HepG2 (cell line): ENCODE measurements around the gene TTN. TPM values are rescaled to one million over a fixed set of nuclear protein-coding genes. Genes with fewer than 3 reads are reported as not detected.

Experiments used
- ATAC-seq: fragments of 200-7000 bp; cut with Tn5 transposase; 3 replicates; pipeline ENCODE4 v1.9.1; 2020; ENCODE audit warnings: mild to moderate bottlenecking, moderate library complexity
- BruUV-seq: library from RNA; stranded (reverse); fragments of 400-500 nt; replicated peaks from 2 replicates; lab custom pipeline; 2021; lab: Mats Ljungman, UMichigan
- CTCF ChIA-PET: fragments of 300-600 bp; formaldehyde crosslinking; extraction: SDS; loops from one replicate; lab custom pipeline; 2021; ENCODE audit warnings: low total read pairs, inconsistent platforms, low intra/inter-chr PET ratio; lab: Yijun Ruan, JAX
- POLR2A ChIA-PET: fragments of 350-600 bp; sonication (Branson Sonifier 250); formaldehyde crosslinking; loops from one replicate; lab custom pipeline; 2020; ENCODE audit warnings: antibody characterized with exemption, inconsistent platforms; lab: Yijun Ruan, JAX
- DNase-seq: peaks from one replicate; pipeline ENCODE4 v3.0.0-alpha.2; 2015; ENCODE audit warnings: low spot score
- FAIRE-seq: peaks from 3 replicates; lab custom pipeline; 2011; peaks lifted over from hg19 to GRCh38; lab: Jason Lieb, UNC
- H2AFZ ChIP-seq: one replicate; pipeline ENCODE4 v1.6.1; 2011; ENCODE audit warnings: low read length, inconsistent platforms
- H3K27ac ChIP-seq: fragments of 300-600 bp; 3 replicates; pipeline ENCODE4 v1.8.0; 2011; ENCODE audit warnings: mixed run types, mild to moderate bottlenecking, mixed read lengths, low read length, inconsistent platforms; ENCODE audit not compliant: insufficient read depth; ENCODE audit errors: extremely low read length
- H3K27me3 ChIP-seq, 2 experiments: fragments of 200-600 bp in 1 of 2; 2 replicates in 1 of 2; 3 replicates in 1 of 2; pipeline versions ENCODE4 v1.6.0 to v1.8.0; 2011; ENCODE audit warnings: low read length in 2 of 2, mild to moderate bottlenecking in 2 of 2, moderate library complexity in 2 of 2, inconsistent platforms in 1 of 2; ENCODE audit not compliant: insufficient read depth in 2 of 2, control insufficient read depth in 1 of 2
- H3K36me3 ChIP-seq, 2 experiments: fragments of 200-600 bp in 1 of 2; replicated peaks in 1 of 2; 2 replicates in 1 of 2; 3 replicates in 1 of 2; pipeline versions ENCODE4 v1.5.1 to v1.8.0; 2011; ENCODE audit warnings: low read length in 2 of 2, inconsistent platforms in 1 of 2; ENCODE audit not compliant: insufficient read depth in 2 of 2, control insufficient read depth in 1 of 2
- H3K4me1 ChIP-seq: 2 replicates; pipeline ENCODE4 v1.5.1; 2012; ENCODE audit warnings: low read length, inconsistent platforms; ENCODE audit not compliant: insufficient read depth
- H3K4me2 ChIP-seq: 2 replicates; pipeline ENCODE4 v1.6.0; 2011; ENCODE audit warnings: low read depth, low read length, inconsistent platforms
- H3K4me3 ChIP-seq, 3 experiments: fragments of 200-600 bp in 1 of 3; sonication (generic), shearing (Covaris generic) in 1 of 3; replicated peaks in 1 of 3; 2 replicates each; pipeline ENCODE4 v1.5.1; 2011 to 2016; ENCODE audit warnings: low read length in 3 of 3, inconsistent platforms in 2 of 3, low read depth in 2 of 3, mild to moderate bottlenecking in 2 of 3, control low read depth in 1 of 3, mixed read lengths in 1 of 3; ENCODE audit not compliant: insufficient read depth in 1 of 3
- H3K79me2 ChIP-seq: one replicate; pipeline ENCODE4 v1.6.1; 2011; ENCODE audit warnings: low read length, inconsistent platforms; ENCODE audit not compliant: insufficient read depth
- H3K9ac ChIP-seq: 2 replicates; pipeline ENCODE4 v1.6.0; 2011; ENCODE audit warnings: mild to moderate bottlenecking, low read depth, low read length, inconsistent platforms; ENCODE audit not compliant: insufficient read depth
- H3K9me3 ChIP-seq: 2 replicates; pipeline ENCODE4 v1.5.1; 2012; ENCODE audit warnings: mild to moderate bottlenecking, low read length
- H4K20me1 ChIP-seq: 2 replicates; pipeline ENCODE4 v1.6.0; 2011; ENCODE audit warnings: inconsistent platforms, mild to moderate bottlenecking, low read length, moderate library complexity; ENCODE audit not compliant: insufficient read depth
- FOSL2 ChIP-seq: sonication (generic); formaldehyde crosslinking; IDR thresholded peaks from 2 replicates; pipeline ENCODE4 v1.4.0; 2020; ENCODE audit warnings: missing genetic modification reagents
- GTF2F1 ChIP-seq: fragments of 150-350 bp; IDR thresholded peaks from 2 replicates; pipeline ENCODE4 v1.6.1; 2014; ENCODE audit warnings: low read length
- LCORL ChIP-seq, 2 experiments: fragments of 450-650 bp in 1 of 2; sonication (generic) in 1 of 2; formaldehyde crosslinking in 1 of 2; IDR thresholded peaks; 2 replicates each; pipeline versions ENCODE4 v1.5.0 to v1.6.1; 2017 to 2020; ENCODE audit warnings: antibody characterized with exemption in 1 of 2, missing genetic modification reagents in 1 of 2
- PHF21A ChIP-seq: sonication (generic); formaldehyde crosslinking; IDR thresholded peaks from 2 replicates; pipeline ENCODE4 v1.5.0; 2020; ENCODE audit warnings: mild to moderate bottlenecking, missing genetic modification reagents
- SNAPC2 ChIP-seq: sonication (generic); formaldehyde crosslinking; IDR thresholded peaks from 2 replicates; pipeline ENCODE4 v1.8.1; 2022; ENCODE audit warnings: mild to moderate bottlenecking, missing genetic modification reagents
- SNRNP70 ChIP-seq: fragments of 200-400 bp; formaldehyde crosslinking; IDR thresholded peaks from 2 replicates; pipeline ENCODE4 v1.6.1; 2017; ENCODE audit warnings: mild to moderate bottlenecking, low read depth, low read length, moderate library complexity
- ZNF792 ChIP-seq: IDR thresholded peaks from 2 replicates; pipeline ENCODE4 v1.6.1; 2016
- WGBS: methylation state at CpG from one replicate; pipeline ENCODE4 v1.1.6; 2017; ENCODE audit warnings: low lambda C conversion rate; 5-methylcytosine and 5-hydroxymethylcytosine counted together
- in situ Hi-C: cut with HindIII; loops from 2 replicates; pipeline ENCODE4 v1.10.0; 2017; ENCODE audit warnings: low pct_unique_long_range_greater_than_20kb; ENCODE audit not compliant: extremely low pct_ligation_motif_present
- intact Hi-C: fragments of 100-400 bp; cut with micrococcal nuclease; formaldehyde crosslinking; loops from one replicate; pipeline ENCODE4 v1.10.0; 2022; ENCODE audit not compliant: unreplicated experiment
- polyA plus RNA-seq, 8 experiments: library from polyadenylated mRNA; depleted of rRNA in 3 of 8; stranded (reverse) in 7 of 8; unstranded in 1 of 8; fragments of >200 nt; fragmentation: Illumina TruSeq in 4 of 8; extraction: Trizol in 4 of 8; gene quantifications; 2 replicates each; pipeline versions ENCODE4 v1.2.1 to v1.2.3, GENCODE V29; 2011 to 2016; ENCODE audit warnings: low read depth in 4 of 8, missing spikeins in 1 of 8, mixed read lengths in 1 of 8; ENCODE audit not compliant: insufficient read depth in 1 of 8
- total RNA-seq, 5 experiments: library from RNA; depleted of rRNA; stranded (reverse); fragments of >200 nt; fragmentation: Illumina TruSeq; extraction: Trizol; gene quantifications; 2 replicates each; pipeline ENCODE4 v1.2.3, GENCODE V29; 2016; ENCODE audit warnings: low read depth in 1 of 5

The TTN gene
- total and polyA plus RNA-seq, 2 of the 13 experiments (the other 11 are each of a cell fraction or from before 2014, with no cell fraction given), result under 0.01 TPM

DNA sequence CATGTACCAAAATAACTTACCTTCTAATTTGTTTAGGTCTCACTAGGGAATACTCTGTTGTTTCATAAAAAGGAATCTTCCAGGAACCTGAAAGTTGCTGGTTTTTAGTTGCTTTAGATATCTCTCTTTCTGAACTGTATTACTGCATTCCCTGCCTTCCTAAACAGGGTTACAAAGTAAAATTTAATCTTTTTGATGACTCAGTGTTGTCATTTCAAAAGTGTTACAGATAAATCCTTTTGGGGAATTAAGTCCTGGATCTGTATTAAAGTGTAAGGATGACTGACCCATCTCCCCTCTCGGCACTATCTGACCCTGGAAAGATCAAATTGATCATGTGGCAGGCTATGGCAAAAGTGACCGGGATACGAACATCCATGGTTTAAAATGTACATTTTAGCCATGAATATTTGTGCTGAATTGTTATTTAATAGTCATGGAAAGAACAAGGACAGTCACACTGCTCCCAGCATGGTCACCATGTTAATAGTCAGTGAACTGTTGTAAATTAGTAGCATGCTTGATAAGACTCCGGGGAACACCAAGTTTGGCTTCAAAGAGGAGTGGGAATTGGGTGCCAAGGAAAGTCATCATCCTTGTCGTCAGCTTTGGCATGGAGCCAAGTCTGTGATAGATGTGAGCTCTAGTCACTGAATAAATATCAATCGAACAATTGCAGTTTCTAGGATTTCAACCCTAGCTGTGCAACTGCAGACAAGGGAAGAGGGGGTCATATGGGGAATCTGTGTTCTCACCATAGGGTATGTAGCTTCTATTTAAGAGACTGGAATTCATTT lies 322.8 kb downstream of the TTN start:
- no peak overlapping the region for H3K4me3 ChIP-seq
- no peak overlapping the region for H3K4me2 ChIP-seq
- CTCF ChIA-PET, result no interaction called here
- no peak for FAIRE-seq
- peaks cover 0 to 28% of the 10 kb centered on the region in 2 experiments for H3K36me3 ChIP-seq
- no peak overlapping the region for H3K27ac ChIP-seq
- intact Hi-C loops (no loop called here), in situ Hi-C loops (no loop called here)
- ATAC-seq, result no peak
- peaks cover 9% of the 10 kb centered on the region; the same call in 1 of the 2 replicates for H4K20me1 ChIP-seq
- no TSS peak for BruUV-seq
- H3K27me3 ChIP-seq, result no peaks in the 10 kb centered on the region; a peak in 1 of 5 replicates
- H3K9me3 ChIP-seq, result no peaks in the 10 kb centered on the region
- H3K9ac ChIP-seq, result no peak overlapping the region
- 94% methylated on average over 6 of the region's 6 CpGs for WGBS
- peaks cover 44% of the 10 kb centered on the region for H3K79me2 ChIP-seq
- H3K4me1 ChIP-seq, result peaks cover 38% of the 10 kb centered on the region
- no peak for DNase-seq
- no peak overlapping the region for H2AFZ ChIP-seq
- TF ChIP-seq GTF2F1 (0 out of 2 replicates have a peak, but pooled peaks have one; percentile 36), SNAPC2 (CRISPR knock-in tag) (no peak), LCORL (IDR thresholded peaks at IDR 0.05) (peak; percentile 94), LCORL (CRISPR knock-in tag; IDR thresholded peaks at IDR 0.05) (no peak), SNRNP70 (no peak)
- POLR2A ChIA-PET, result interaction anchor here (2.9 kb wide), 1 partner anchor 33 kb away, joined by 9 read pairs; the partner anchor contains the start of genes PJVK and PRKRA

DNA sequence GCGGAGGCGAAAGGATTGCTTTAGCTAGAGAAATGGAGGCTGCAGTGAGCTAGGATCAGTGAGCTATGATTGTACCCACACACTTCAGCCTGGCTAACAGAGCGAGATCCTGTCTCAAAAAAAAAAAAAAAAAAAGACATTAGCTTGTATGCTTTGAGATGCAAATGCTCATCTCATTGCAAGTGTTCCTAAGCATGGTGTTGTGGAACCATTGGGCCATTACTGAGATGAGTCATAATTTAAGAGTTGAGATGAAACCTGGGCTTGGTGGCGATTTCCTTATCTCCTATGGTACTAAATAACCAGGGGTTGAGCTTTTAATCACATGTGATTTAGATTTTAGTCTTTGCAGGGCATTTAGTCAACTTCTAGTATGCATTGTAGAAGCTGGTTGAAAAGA lies 324.8 kb downstream of the TTN start:
- peak overlapping the region; percentile 91 for H3K4me2 ChIP-seq
- intact Hi-C loops, result no loop called here

More for the DNA sequence above, 324.8 kb downstream of the TTN start:
- in situ Hi-C loops, result no loop called here
- H3K27ac ChIP-seq, result no peak overlapping the region
- no peaks in the 10 kb centered on the region; a peak in 1 of 5 replicates for H3K27me3 ChIP-seq
- H3K79me2 ChIP-seq, result peaks cover 51% of the 10 kb centered on the region
- no peaks in the 10 kb centered on the region for H3K9me3 ChIP-seq
- H2AFZ ChIP-seq, result no peak overlapping the region
- no TSS peak for BruUV-seq
- TF ChIP-seq ZNF792 (CRISPR knock-in tag), result no peak
- TF ChIP-seq PHF21A (CRISPR knock-in tag), result 0 out of 2 replicates have a peak, but pooled peaks have one; percentile 14
- peak; percentile 28; the same call in 1 of the 2 replicates for TF ChIP-seq FOSL2
- 94% methylated on average over 4 of the region's 4 CpGs for WGBS
- peaks cover 9% of the 10 kb centered on the region; the same call in 1 of the 2 replicates for H4K20me1 ChIP-seq
- H3K4me1 ChIP-seq, result peaks cover 43% of the 10 kb centered on the region
- CTCF ChIA-PET, result no interaction called here
- peak overlapping the region in 1 of 3 experiments; percentile 80; a peak in 1 of 6 replicates for H3K4me3 ChIP-seq
- no peak for FAIRE-seq
- DNase-seq, result no peak
- ATAC-seq, result no peak
- H3K9ac ChIP-seq, result peak overlapping the region; percentile 86; the same call in 1 of the 2 replicates
- peaks cover 0 to 19% of the 10 kb centered on the region in 2 experiments for H3K36me3 ChIP-seq
- POLR2A ChIA-PET, result interaction anchor here (0.7 to 4.6 kb wide), 2 partner anchors 16 to 32 kb away, joined by 3 to 74 read pairs; partner anchors contain the start of genes PJVK and PRKRA
